OCI-LY7 (cell line): ENCODE results near the gene RTP2. TPM values are rescaled to one million over a fixed set of nuclear protein-coding genes. Genes with fewer than 3 reads are reported as not detected.

ENCODE experiments used
- BruUV-seq: library from RNA; stranded (reverse); fragments of 400-500 nt; replicated peaks from 2 replicates; lab custom pipeline; 2021; lab: Mats Ljungman, UMichigan
- CTCF ChIA-PET: fragments of 300-600 bp; sonication (Branson Sonifier 250); formaldehyde crosslinking; loops from one replicate; lab custom pipeline; 2022; ENCODE audit warnings: antibody characterized with exemption; ENCODE audit not compliant: unreplicated experiment; lab: Charles Lee
- POLR2A ChIA-PET: fragments of 300-600 bp; sonication (Branson Sonifier 250); formaldehyde crosslinking; loops from one replicate; lab custom pipeline; 2022; ENCODE audit warnings: antibody characterized with exemption; lab: Charles Lee
- DNase-seq: peaks from one replicate; pipeline ENCODE4 v3.0.0-alpha.2; 2015; ENCODE audit warnings: low spot score
- H2AFZ ChIP-seq: fragments of 200-600 bp; sonication (generic), shearing (Covaris generic); 2 replicates; pipeline ENCODE4 v1.6.1; 2014; ENCODE audit warnings: mild to moderate bottlenecking, antibody characterized with exemption, low read length, moderate library complexity
- H3K27ac ChIP-seq: fragments of 200-600 bp; sonication (generic); 2 replicates; pipeline ENCODE4 v1.5.1; 2014; ENCODE audit warnings: mixed run types, low read depth, mild to moderate bottlenecking, moderate library complexity, low read length, inconsistent platforms; ENCODE audit not compliant: poor library complexity, severe bottlenecking
- H3K36me3 ChIP-seq: fragments of 200-600 bp; sonication (generic); 2 replicates; pipeline ENCODE4 v1.6.1; 2014; ENCODE audit warnings: mild to moderate bottlenecking, antibody characterized with exemption, low read length, moderate library complexity, mixed read lengths; ENCODE audit not compliant: insufficient read depth
- H3K4me1 ChIP-seq: fragments of 200-600 bp; sonication (generic); 2 replicates; pipeline ENCODE4 v1.5.1; 2014; ENCODE audit warnings: mild to moderate bottlenecking, low read length; ENCODE audit not compliant: insufficient read depth, poor library complexity, severe bottlenecking
- H3K4me2 ChIP-seq: fragments of 200-600 bp; sonication (generic); 2 replicates; pipeline ENCODE4 v1.6.1; 2014; ENCODE audit warnings: mild to moderate bottlenecking, low read length
- H3K4me3 ChIP-seq: fragments of 200-600 bp; sonication (generic); 2 replicates; pipeline ENCODE4 v1.5.1; 2014; ENCODE audit warnings: mild to moderate bottlenecking, low read depth, low read length; ENCODE audit not compliant: poor library complexity, severe bottlenecking
- H3K79me2 ChIP-seq: fragments of 200-600 bp; sonication (generic); 2 replicates; pipeline ENCODE4 v1.6.1; 2016; ENCODE audit warnings: low read depth, mild to moderate bottlenecking, low read length, moderate library complexity, mixed read lengths; ENCODE audit not compliant: insufficient read depth
- H3K9me2 ChIP-seq: fragments of 200-600 bp; sonication (generic); 2 replicates; pipeline ENCODE4 v1.6.1; 2016; ENCODE audit warnings: mild to moderate bottlenecking, low read length, mixed read lengths; ENCODE audit not compliant: insufficient read depth
- H3K9me3 ChIP-seq: fragments of 200-600 bp; sonication (generic); 2 replicates; pipeline ENCODE4 v1.6.1; 2014; ENCODE audit warnings: mild to moderate bottlenecking, mixed run types, low read length, mixed read lengths
- H4K20me1 ChIP-seq: fragments of 200-600 bp; sonication (generic); 2 replicates; pipeline ENCODE4 v1.6.1; 2014; ENCODE audit warnings: mild to moderate bottlenecking, antibody characterized with exemption, low read length, moderate library complexity, mixed read lengths; ENCODE audit not compliant: insufficient read depth
- EZH2phosphoT487 ChIP-seq: fragments of 200-600 bp; sonication (generic); IDR thresholded peaks from 2 replicates; pipeline ENCODE4 v1.6.1; 2018; ENCODE audit warnings: low read depth, borderline replicate concordance, mild to moderate bottlenecking, mixed run types, antibody characterized with exemption, low read length, moderate library complexity, mixed read lengths
- intact Hi-C: fragments of 100-400 bp; cut with micrococcal nuclease; formaldehyde crosslinking; loops from one replicate; pipeline ENCODE4 v1.10.0; 2022; ENCODE audit not compliant: unreplicated experiment
- total RNA-seq, 2 experiments: library from RNA; depleted of rRNA in 1 of 2; stranded (reverse); fragments of >200 nt in 1 of 2; shearing (Covaris generic) in 1 of 2; gene quantifications; 2 replicates each; pipeline ENCODE4 v1.2.3, GENCODE V29; 2014 to 2022
- TF ChIP-seq, protein P1 (sequence below): fragments of 200-600 bp; sonication (generic); conservative IDR thresholded peaks from 2 replicates; pipeline ENCODE4 v1.5.1; 2014; ENCODE audit warnings: mild to moderate bottlenecking, antibody characterized with exemption, low read length, moderate library complexity, mixed read lengths

The RTP2 gene
- total RNA-seq, 2 experiments from 2014 or later: not detected

DNA sequence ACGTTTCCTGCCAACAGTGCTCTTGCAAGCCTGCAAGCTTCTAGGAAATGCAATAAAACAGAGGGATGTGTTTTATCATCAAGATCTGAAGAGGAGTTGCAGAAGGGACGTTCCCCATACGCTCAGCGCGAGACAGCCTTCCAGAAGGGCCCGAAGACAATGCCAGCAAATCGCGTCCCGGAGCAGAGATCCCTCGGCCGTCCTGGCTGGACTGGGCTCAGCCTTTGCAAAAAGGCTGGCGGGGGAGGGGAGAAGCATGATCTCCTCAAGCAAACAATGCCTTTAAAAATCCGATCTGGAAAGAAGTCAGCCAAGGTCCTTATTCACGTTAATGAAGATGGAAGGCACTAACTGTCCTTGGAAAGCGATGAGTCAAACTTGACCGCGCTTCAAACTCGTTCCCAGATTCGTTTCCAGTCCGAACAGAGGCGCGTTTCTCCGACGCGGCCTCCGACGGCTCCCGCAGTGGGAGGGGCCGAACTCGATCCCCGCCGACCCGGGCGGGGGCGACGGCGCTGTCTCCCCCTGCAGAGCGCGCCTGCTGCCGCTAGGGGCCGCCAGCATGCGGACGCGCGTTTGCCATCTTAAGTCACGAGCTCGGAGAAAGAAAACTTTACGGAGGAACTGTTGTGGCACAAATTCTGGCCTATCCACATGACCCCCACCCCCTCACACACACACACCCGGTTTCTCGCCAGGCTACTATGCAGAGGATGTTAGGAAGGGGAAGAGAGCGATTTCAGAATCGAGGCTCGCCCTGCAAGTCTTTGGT, 37.4 kb upstream of the RTP2 start:
- Histone ChIP-seq H3K4me2 (peak overlapping the region; percentile 93), H2AFZ (no peak overlapping the region), H3K9me2 (no peaks in the 10 kb centered on the region), H3K27ac (peak overlapping the region; percentile 90), H3K4me1 (peaks cover 59% of the 10 kb centered on the region), H3K36me3 (peaks cover 99% of the 10 kb centered on the region), H3K4me3 (peak overlapping the region; percentile 86), H4K20me1 (peaks cover 49% of the 10 kb centered on the region), H3K79me2 (peaks cover 100% of the 10 kb centered on the region), H3K9me3 (no peaks in the 10 kb centered on the region)
- POLR2A ChIA-PET: interaction anchor here (0.6 to 13.4 kb wide), 17 partner anchors 9 to 1215 kb away, joined by 3 to 531 read pairs (median 4); no protein-coding TSS in a partner anchor
- TF ChIP-seq, protein P1, sequence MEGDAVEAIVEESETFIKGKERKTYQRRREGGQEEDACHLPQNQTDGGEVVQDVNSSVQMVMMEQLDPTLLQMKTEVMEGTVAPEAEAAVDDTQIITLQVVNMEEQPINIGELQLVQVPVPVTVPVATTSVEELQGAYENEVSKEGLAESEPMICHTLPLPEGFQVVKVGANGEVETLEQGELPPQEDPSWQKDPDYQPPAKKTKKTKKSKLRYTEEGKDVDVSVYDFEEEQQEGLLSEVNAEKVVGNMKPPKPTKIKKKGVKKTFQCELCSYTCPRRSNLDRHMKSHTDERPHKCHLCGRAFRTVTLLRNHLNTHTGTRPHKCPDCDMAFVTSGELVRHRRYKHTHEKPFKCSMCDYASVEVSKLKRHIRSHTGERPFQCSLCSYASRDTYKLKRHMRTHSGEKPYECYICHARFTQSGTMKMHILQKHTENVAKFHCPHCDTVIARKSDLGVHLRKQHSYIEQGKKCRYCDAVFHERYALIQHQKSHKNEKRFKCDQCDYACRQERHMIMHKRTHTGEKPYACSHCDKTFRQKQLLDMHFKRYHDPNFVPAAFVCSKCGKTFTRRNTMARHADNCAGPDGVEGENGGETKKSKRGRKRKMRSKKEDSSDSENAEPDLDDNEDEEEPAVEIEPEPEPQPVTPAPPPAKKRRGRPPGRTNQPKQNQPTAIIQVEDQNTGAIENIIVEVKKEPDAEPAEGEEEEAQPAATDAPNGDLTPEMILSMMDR: peak; percentile 97
- no peak for TF ChIP-seq EZH2phosphoT487
- CTCF ChIA-PET: interaction anchor here (0.6 to 1.8 kb wide), 22 partner anchors 10 to 1215 kb away, joined by 3 to 10 read pairs (median 3); no protein-coding TSS in a partner anchor
- intact Hi-C loops: loop anchor here (2.0 to 10.0 kb wide), 5 partner anchors 663 to 1305 kb away; no protein-coding TSS in a partner anchor
- no TSS peak for BruUV-seq
- DNase-seq: peak; percentile 87

DNA sequence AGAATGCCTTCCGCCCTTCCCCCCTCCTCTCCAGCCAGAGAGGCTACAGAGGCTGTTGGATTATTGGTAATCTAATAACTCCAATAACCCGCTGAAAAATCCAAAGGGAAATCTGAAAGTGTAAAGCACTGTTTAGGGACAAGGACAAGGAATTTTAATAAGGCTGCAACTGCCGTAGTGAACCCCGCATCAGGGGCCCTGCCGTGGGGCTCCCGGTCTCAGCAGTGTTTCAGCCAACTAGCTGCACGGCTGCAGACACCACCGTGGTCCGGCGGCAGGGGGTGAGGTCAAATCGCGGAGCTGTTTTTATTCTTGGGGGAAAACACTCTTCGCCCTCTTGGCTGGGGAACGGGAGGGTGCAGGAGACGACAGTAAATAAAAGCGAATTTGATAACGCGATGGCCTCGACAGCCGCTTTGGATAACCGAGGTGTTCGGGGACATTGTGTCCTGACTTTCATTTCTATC, 36.8 kb upstream of the RTP2 start:
- Histone ChIP-seq H2AFZ (no peak overlapping the region), H3K9me2 (no peaks in the 10 kb centered on the region), H3K27ac (peak overlapping the region; percentile 90), H3K79me2 (peaks cover 100% of the 10 kb centered on the region), H3K4me3 (peak overlapping the region; percentile 86), H3K4me1 (peaks cover 60% of the 10 kb centered on the region), H4K20me1 (peaks cover 55% of the 10 kb centered on the region), H3K9me3 (no peaks in the 10 kb centered on the region), H3K4me2 (peak overlapping the region; percentile 93), H3K36me3 (peaks cover 99% of the 10 kb centered on the region)
- BruUV-seq: no TSS peak
- intact Hi-C loops: loop anchor here (10.0 kb wide), 1 partner anchor 1306 kb away; no protein-coding TSS in a partner anchor
- TF ChIP-seq, protein P1: peak; percentile 45; the same call in 1 of the 2 replicates
- TF ChIP-seq EZH2phosphoT487: no peak
- POLR2A ChIA-PET: interaction anchor here (0.9 to 13.4 kb wide), 6 partner anchors 10 to 1215 kb away, joined by 3 to 531 read pairs (median 4); no protein-coding TSS in a partner anchor
- DNase-seq: peak; percentile 38
- CTCF ChIA-PET: interaction anchor here (1.0 kb wide), 1 partner anchor 1216 kb away, joined by 5 read pairs; no protein-coding TSS in a partner anchor
